ENCODE measurements around the gene DCAF12.

The DCAF12 gene

DNA sequence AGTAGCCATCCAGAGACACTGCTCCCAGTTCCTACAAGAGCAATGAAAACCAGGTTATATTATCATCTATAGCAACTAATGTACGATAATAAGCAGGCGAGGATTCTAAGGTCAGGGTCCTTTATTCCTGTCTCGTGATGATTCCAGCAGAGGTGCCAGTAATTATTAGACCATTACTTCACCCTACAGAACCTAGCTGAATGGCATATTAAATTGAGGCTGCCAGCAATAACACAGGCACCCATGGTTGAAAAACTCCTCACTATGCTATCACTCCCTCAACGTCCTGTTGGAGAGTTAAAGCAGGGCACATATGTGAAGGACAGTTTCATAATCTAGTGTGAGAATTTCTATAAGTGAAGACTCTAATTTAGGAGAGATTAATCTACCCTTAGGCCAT is 29.7 kb downstream of the DCAF12 start:
- Histone ChIP-seq H2AFZ (ENCODE audit: low read length) (no peak overlapping the region), H3K27ac (replicated peaks; ENCODE audit: low read length) (no peak overlapping the region), H3K23ac (ENCODE audit: low read depth, low read length, poor library complexity) (no peak overlapping the region), H2AK5ac (ENCODE audit: low read depth, low read length) (no peak overlapping the region), H3K27me3 (ENCODE audit: control insufficient read depth in 3 of 3, insufficient read depth in 3 of 3, low read depth in 1 of 3, low read length in 3 of 3) (no peaks in the 10 kb centered on the region), H2BK5ac (ENCODE audit: low read length) (no peak overlapping the region), H3K14ac (ENCODE audit: low read length) (no peak overlapping the region), H3K4me1 (ENCODE audit: control insufficient read depth in 2 of 2, insufficient read depth in 1 of 2, low read depth in 1 of 2, low read length in 2 of 2) (no peaks in the 10 kb centered on the region), H4K8ac (ENCODE audit: low read depth, low read length) (no peak overlapping the region), H2BK120ac (ENCODE audit: low read depth, low read length) (no peak overlapping the region), H2BK12ac (ENCODE audit: low read length) (no peak overlapping the region), H3K36me3 (replicated peaks in 1 of 2; ENCODE audit: control insufficient read depth in 2 of 2, insufficient read depth in 2 of 2, low read length in 2 of 2) (peaks cover 35 to 87% of the 10 kb centered on the region in 2 donors), H3K79me1 (ENCODE audit: low read depth, low read length) (no peaks in the 10 kb centered on the region), H3K4me2 (ENCODE audit: insufficient read depth, low read length, poor library complexity, severe bottlenecking) (no peak overlapping the region), H4K91ac (ENCODE audit: low read depth, low read length, poor library complexity) (no peak overlapping the region), H3K18ac (ENCODE audit: low read length) (no peak overlapping the region), H3K4ac (ENCODE audit: low read length) (no peak overlapping the region), H3K9ac (ENCODE audit: low read depth, low read length, poor library complexity) (no peak overlapping the region), H3K4me3 (ENCODE audit: low read length in 2 of 2) (no peak overlapping the region), H2BK15ac (ENCODE audit: low read length) (no peak overlapping the region), H3K9me3 (replicated peaks in 1 of 2; ENCODE audit: control insufficient read depth in 2 of 2, insufficient read depth in 1 of 2, low read depth in 1 of 2, low read length in 2 of 2) (no peaks in the 10 kb centered on the region)
- WGBS, 2 donors (ENCODE audit: extremely low coverage in 2 of 2, insufficient read length in 2 of 2, insufficient replicate concordance in 1 of 2): no CpG with 5 or more reads among the region's 4 CpGs
- DNase-seq (ENCODE audit: low spot score): no peak

DNA sequence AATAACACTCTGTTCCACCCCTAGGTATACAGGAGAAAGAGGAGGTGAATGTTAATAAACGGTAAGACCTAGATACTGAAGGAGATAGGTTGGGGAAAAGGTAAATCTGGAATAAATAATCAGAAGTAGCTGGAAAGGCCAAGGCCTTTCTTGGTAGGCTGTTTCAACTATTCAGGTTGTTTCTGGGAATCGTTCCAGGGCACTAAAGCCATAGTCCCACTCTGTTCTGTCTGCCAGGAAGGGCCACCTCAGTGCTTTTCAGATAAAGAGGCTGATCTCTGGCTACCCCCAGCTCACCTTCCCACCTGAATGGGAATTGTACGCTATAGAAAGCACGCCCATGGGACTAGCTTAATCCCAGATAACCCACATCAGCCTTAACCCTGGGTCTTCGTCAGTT is 32.9 kb downstream of the DCAF12 start:
- no peak overlapping the region for H3K4ac ChIP-seq (ENCODE audit: low read length)
- H2BK12ac ChIP-seq (ENCODE audit: low read length): no peak overlapping the region
- H2BK5ac ChIP-seq (ENCODE audit: low read length): no peak overlapping the region
- no peaks in the 10 kb centered on the region for H3K9me3 ChIP-seq (replicated peaks in 1 of 2; ENCODE audit: control insufficient read depth in 2 of 2, insufficient read depth in 1 of 2, low read depth in 1 of 2, low read length in 2 of 2)
- no peak overlapping the region for H2AFZ ChIP-seq (ENCODE audit: low read length)
- no peaks in the 10 kb centered on the region for H3K4me1 ChIP-seq (ENCODE audit: control insufficient read depth in 2 of 2, insufficient read depth in 1 of 2, low read depth in 1 of 2, low read length in 2 of 2)
- no peak overlapping the region for H3K23ac ChIP-seq (ENCODE audit: low read depth, low read length, poor library complexity)
- no peak overlapping the region for H3K18ac ChIP-seq (ENCODE audit: low read length)
- H3K36me3 ChIP-seq (replicated peaks in 1 of 2; ENCODE audit: control insufficient read depth in 2 of 2, insufficient read depth in 2 of 2, low read length in 2 of 2): peaks cover 44 to 93% of the 10 kb centered on the region in 2 donors
- no peak overlapping the region for H3K4me3 ChIP-seq (ENCODE audit: low read length in 2 of 2)
- H2BK15ac ChIP-seq (ENCODE audit: low read length): no peak overlapping the region
- WGBS, 2 donors (ENCODE audit: extremely low coverage in 2 of 2, insufficient read length in 2 of 2, insufficient replicate concordance in 1 of 2): no CpG with 5 or more reads among the region's 5 CpGs
- no peaks in the 10 kb centered on the region for H3K79me1 ChIP-seq (ENCODE audit: low read depth, low read length)
- no peak overlapping the region for H3K14ac ChIP-seq (ENCODE audit: low read length)
- no peak overlapping the region for H3K4me2 ChIP-seq (ENCODE audit: insufficient read depth, low read length, poor library complexity, severe bottlenecking)
- H3K27me3 ChIP-seq (ENCODE audit: control insufficient read depth in 3 of 3, insufficient read depth in 3 of 3, low read depth in 1 of 3, low read length in 3 of 3): no peaks in the 10 kb centered on the region
- no peak overlapping the region for H3K27ac ChIP-seq (replicated peaks; ENCODE audit: low read length)
- no peak for DNase-seq (ENCODE audit: low spot score)
- H4K91ac ChIP-seq (ENCODE audit: low read depth, low read length, poor library complexity): no peak overlapping the region
- H3K9ac ChIP-seq (ENCODE audit: low read depth, low read length, poor library complexity): no peak overlapping the region
- no peak overlapping the region for H2BK120ac ChIP-seq (ENCODE audit: low read depth, low read length)
- H4K8ac ChIP-seq (ENCODE audit: low read depth, low read length): no peak overlapping the region
- no peak overlapping the region for H2AK5ac ChIP-seq (ENCODE audit: low read depth, low read length)

DNA sequence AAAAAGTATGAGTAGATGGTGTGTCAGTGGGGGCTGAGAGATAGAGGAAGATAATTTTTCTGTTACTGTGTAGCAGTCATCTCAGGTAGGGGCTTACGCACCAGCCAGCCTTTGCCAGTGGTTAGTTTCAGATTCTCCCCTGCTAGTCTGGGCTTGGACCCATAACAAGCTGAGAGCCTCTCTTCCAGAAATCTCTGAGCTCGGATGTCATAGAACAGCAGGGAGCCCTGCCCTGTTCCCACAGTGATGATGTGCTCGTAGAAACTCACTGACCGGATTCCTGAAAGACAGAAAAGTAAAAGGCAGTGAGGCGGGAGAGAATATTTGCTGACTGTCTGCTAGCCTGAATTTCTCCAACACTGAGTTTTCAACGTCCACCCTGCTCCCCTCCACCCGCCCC is 37.2 kb downstream of the DCAF12 start:
- Histone ChIP-seq H2AFZ (ENCODE audit: low read length) (no peak overlapping the region), H4K8ac (ENCODE audit: low read depth, low read length) (no peak overlapping the region), H2BK5ac (ENCODE audit: low read length) (no peak overlapping the region), H3K9me3 (replicated peaks in 1 of 2; ENCODE audit: control insufficient read depth in 2 of 2, insufficient read depth in 1 of 2, low read depth in 1 of 2, low read length in 2 of 2) (no peaks in the 10 kb centered on the region), H3K4ac (ENCODE audit: low read length) (no peak overlapping the region), H3K27me3 (ENCODE audit: control insufficient read depth in 3 of 3, insufficient read depth in 3 of 3, low read depth in 1 of 3, low read length in 3 of 3) (no peaks in the 10 kb centered on the region), H2BK15ac (ENCODE audit: low read length) (no peak overlapping the region), H3K4me3 (ENCODE audit: low read length in 2 of 2) (no peak overlapping the region), H3K14ac (ENCODE audit: low read length) (no peak overlapping the region), H2BK120ac (ENCODE audit: low read depth, low read length) (no peak overlapping the region), H2BK12ac (ENCODE audit: low read length) (no peak overlapping the region), H2AK5ac (ENCODE audit: low read depth, low read length) (no peak overlapping the region), H3K36me3 (replicated peaks in 1 of 2; ENCODE audit: control insufficient read depth in 2 of 2, insufficient read depth in 2 of 2, low read length in 2 of 2) (peaks cover 42 to 90% of the 10 kb centered on the region in 2 donors), H3K4me1 (ENCODE audit: control insufficient read depth in 2 of 2, insufficient read depth in 1 of 2, low read depth in 1 of 2, low read length in 2 of 2) (no peaks in the 10 kb centered on the region), H4K91ac (ENCODE audit: low read depth, low read length, poor library complexity) (no peak overlapping the region), H3K27ac (replicated peaks; ENCODE audit: low read length) (no peak overlapping the region), H3K79me1 (ENCODE audit: low read depth, low read length) (peaks cover 1% of the 10 kb centered on the region), H3K4me2 (ENCODE audit: insufficient read depth, low read length, poor library complexity, severe bottlenecking) (no peak overlapping the region), H3K23ac (ENCODE audit: low read depth, low read length, poor library complexity) (no peak overlapping the region), H3K9ac (ENCODE audit: low read depth, low read length, poor library complexity) (no peak overlapping the region), H3K18ac (ENCODE audit: low read length) (no peak overlapping the region)
- WGBS, 2 donors (ENCODE audit: extremely low coverage in 2 of 2, insufficient read length in 2 of 2, insufficient replicate concordance in 1 of 2): no CpG with 5 or more reads among the region's 7 CpGs
- no peak for DNase-seq (ENCODE audit: low spot score)

DNA sequence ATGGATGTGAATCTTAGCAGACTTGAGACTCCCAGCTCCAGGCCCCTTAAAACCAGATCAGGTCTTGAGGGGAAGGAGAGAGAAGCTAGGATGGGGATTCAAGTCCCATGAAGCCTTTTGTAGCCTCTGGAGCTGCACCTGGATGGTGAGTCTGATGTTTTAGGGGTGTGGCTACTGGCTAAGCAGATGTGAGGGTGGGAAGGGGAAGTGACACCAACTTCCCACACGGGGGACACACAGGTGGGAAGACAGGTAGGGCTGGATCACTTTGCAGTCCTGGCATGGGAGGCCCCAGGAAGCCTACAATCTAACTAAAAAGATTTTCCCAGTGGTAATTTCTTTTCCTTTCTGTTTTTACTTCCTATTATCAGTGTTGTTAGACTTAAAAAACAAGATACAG is 39.1 kb downstream of the DCAF12 start:
- H3K4me2 ChIP-seq (ENCODE audit: insufficient read depth, low read length, poor library complexity, severe bottlenecking): no peak overlapping the region
- no peak overlapping the region for H2AK5ac ChIP-seq (ENCODE audit: low read depth, low read length)
- no peaks in the 10 kb centered on the region for H3K4me1 ChIP-seq (ENCODE audit: control insufficient read depth in 2 of 2, insufficient read depth in 1 of 2, low read depth in 1 of 2, low read length in 2 of 2)
- no peak overlapping the region for H2BK15ac ChIP-seq (ENCODE audit: low read length)
- no peak overlapping the region for H2BK12ac ChIP-seq (ENCODE audit: low read length)
- H3K27me3 ChIP-seq (ENCODE audit: control insufficient read depth in 3 of 3, insufficient read depth in 3 of 3, low read depth in 1 of 3, low read length in 3 of 3): no peaks in the 10 kb centered on the region
- H3K9ac ChIP-seq (ENCODE audit: low read depth, low read length, poor library complexity): no peak overlapping the region
- H3K27ac ChIP-seq (replicated peaks; ENCODE audit: low read length): no peak overlapping the region
- no CpG with 5 or more reads among the region's 1 CpG for WGBS, 2 donors (ENCODE audit: extremely low coverage in 2 of 2, insufficient read length in 2 of 2, insufficient replicate concordance in 1 of 2)
- no peak overlapping the region for H2AFZ ChIP-seq (ENCODE audit: low read length)
- no peak overlapping the region for H3K18ac ChIP-seq (ENCODE audit: low read length)
- H2BK5ac ChIP-seq (ENCODE audit: low read length): no peak overlapping the region
- no peak overlapping the region for H3K14ac ChIP-seq (ENCODE audit: low read length)
- H3K9me3 ChIP-seq (replicated peaks in 1 of 2; ENCODE audit: control insufficient read depth in 2 of 2, insufficient read depth in 1 of 2, low read depth in 1 of 2, low read length in 2 of 2): no peaks in the 10 kb centered on the region
- H2BK120ac ChIP-seq (ENCODE audit: low read depth, low read length): no peak overlapping the region
- no peak overlapping the region for H4K8ac ChIP-seq (ENCODE audit: low read depth, low read length)
- H3K23ac ChIP-seq (ENCODE audit: low read depth, low read length, poor library complexity): no peak overlapping the region
- DNase-seq (ENCODE audit: low spot score): no peak
- no peak overlapping the region for H3K4ac ChIP-seq (ENCODE audit: low read length)
- H4K91ac ChIP-seq (ENCODE audit: low read depth, low read length, poor library complexity): no peak overlapping the region
- peaks cover 29 to 72% of the 10 kb centered on the region in 2 donors for H3K36me3 ChIP-seq (replicated peaks in 1 of 2; ENCODE audit: control insufficient read depth in 2 of 2, insufficient read depth in 2 of 2, low read length in 2 of 2)
- no peak overlapping the region for H3K4me3 ChIP-seq (ENCODE audit: low read length in 2 of 2)
- peaks cover 1% of the 10 kb centered on the region for H3K79me1 ChIP-seq (ENCODE audit: low read depth, low read length)

Measured in neuronal stem cell (in vitro differentiated cells).